A673 (cell line): Measurements from ENCODE around the gene LCMT1. TPM values are rescaled to one million over a fixed set of nuclear protein-coding genes. Genes with fewer than 3 reads are reported as not detected.
"Not testable (repeated sequence)": the region's sequence is repeated elsewhere in the genome, so short reads cannot be mapped to it uniquely, and the experiment has no call there.

Source experiments
- BruUV-seq: library from RNA; stranded (reverse); fragments of 400-500 nt; replicated peaks from 2 replicates; lab custom pipeline; 2021; lab: Mats Ljungman, UMichigan
- CTCF ChIA-PET: fragments of 300-600 bp; sonication (Branson Sonifier 250); formaldehyde crosslinking; loops from one replicate; lab custom pipeline; 2022; ENCODE audit warnings: antibody characterized with exemption; lab: Charles Lee
- POLR2A ChIA-PET: fragments of 300-600 bp; sonication (Branson Sonifier 250); formaldehyde crosslinking; loops from one replicate; lab custom pipeline; 2022; ENCODE audit warnings: antibody characterized with exemption; ENCODE audit not compliant: low non-redundant PET; lab: Charles Lee
- DNase-seq: peaks from one replicate; pipeline ENCODE4 v3.0.0-alpha.2; 2015; ENCODE audit warnings: low spot score
- H3K27ac ChIP-seq: fragments of 200-600 bp; sonication (generic); 2 replicates; pipeline ENCODE4 v1.5.1; 2016; ENCODE audit warnings: mixed run types, low read depth, mild to moderate bottlenecking, mixed read lengths, antibody characterized with exemption, low read length; ENCODE audit not compliant: poor library complexity, severe bottlenecking
- H3K27me3 ChIP-seq: fragments of 200-600 bp; sonication (generic); replicated peaks from 2 replicates; pipeline ENCODE4 v1.6.1; 2017; ENCODE audit warnings: mixed run types, low read depth, mild to moderate bottlenecking, mixed read lengths, antibody characterized with exemption, low read length; ENCODE audit not compliant: insufficient read depth, poor library complexity
- H3K36me3 ChIP-seq: fragments of 200-600 bp; sonication (generic); 2 replicates; pipeline ENCODE4 v1.6.1; 2016; ENCODE audit warnings: mixed run types, mild to moderate bottlenecking, mixed read lengths, antibody characterized with exemption, low read length; ENCODE audit not compliant: insufficient read depth, poor library complexity, severe bottlenecking
- H3K4me1 ChIP-seq: fragments of 200-600 bp; sonication (generic); 2 replicates; pipeline ENCODE4 v1.6.1; 2017; ENCODE audit warnings: mixed run types, mild to moderate bottlenecking, mixed read lengths, antibody characterized with exemption, low read length; ENCODE audit not compliant: insufficient read depth, poor library complexity, severe bottlenecking
- H3K4me3 ChIP-seq: fragments of 200-600 bp; sonication (generic); 2 replicates; pipeline ENCODE4 v1.5.1; 2016; ENCODE audit warnings: low read depth, mixed run types, mild to moderate bottlenecking, mixed read lengths, low read length; ENCODE audit not compliant: poor library complexity, severe bottlenecking
- H3K9me3 ChIP-seq: fragments of 200-600 bp; sonication (generic); 2 replicates; pipeline ENCODE4 v1.6.1; 2016; ENCODE audit warnings: mixed run types, low read depth, mild to moderate bottlenecking, mixed read lengths, antibody characterized with exemption, low read length; ENCODE audit not compliant: poor library complexity, severe bottlenecking
- CTCF ChIP-seq: fragments of 300-800, 200-600 bp; sonication (generic); conservative IDR thresholded peaks from 2 replicates; pipeline ENCODE4 v1.5.1; 2017; ENCODE audit warnings: low read depth, mild to moderate bottlenecking, antibody characterized with exemption, low read length, moderate library complexity, mixed read lengths
- EZH2 ChIP-seq: fragments of 200-600 bp; sonication (generic); IDR thresholded peaks from 2 replicates; pipeline ENCODE4 v1.6.1; 2017; ENCODE audit warnings: borderline replicate concordance, low read depth, mild to moderate bottlenecking, mixed read lengths, antibody characterized with exemption, low read length; ENCODE audit not compliant: poor library complexity, severe bottlenecking
- intact Hi-C: fragments of 100-400 bp; cut with micrococcal nuclease; formaldehyde crosslinking; loops from one replicate; pipeline ENCODE4 v1.10.0; 2022; ENCODE audit not compliant: unreplicated experiment
- total RNA-seq: library from RNA; stranded (reverse); gene quantifications from 2 replicates; pipeline ENCODE4 v1.2.3, GENCODE V29; 2021

The LCMT1 gene
- total RNA-seq, 1 experiment from 2014 or later = 56.3 TPM

DNA sequence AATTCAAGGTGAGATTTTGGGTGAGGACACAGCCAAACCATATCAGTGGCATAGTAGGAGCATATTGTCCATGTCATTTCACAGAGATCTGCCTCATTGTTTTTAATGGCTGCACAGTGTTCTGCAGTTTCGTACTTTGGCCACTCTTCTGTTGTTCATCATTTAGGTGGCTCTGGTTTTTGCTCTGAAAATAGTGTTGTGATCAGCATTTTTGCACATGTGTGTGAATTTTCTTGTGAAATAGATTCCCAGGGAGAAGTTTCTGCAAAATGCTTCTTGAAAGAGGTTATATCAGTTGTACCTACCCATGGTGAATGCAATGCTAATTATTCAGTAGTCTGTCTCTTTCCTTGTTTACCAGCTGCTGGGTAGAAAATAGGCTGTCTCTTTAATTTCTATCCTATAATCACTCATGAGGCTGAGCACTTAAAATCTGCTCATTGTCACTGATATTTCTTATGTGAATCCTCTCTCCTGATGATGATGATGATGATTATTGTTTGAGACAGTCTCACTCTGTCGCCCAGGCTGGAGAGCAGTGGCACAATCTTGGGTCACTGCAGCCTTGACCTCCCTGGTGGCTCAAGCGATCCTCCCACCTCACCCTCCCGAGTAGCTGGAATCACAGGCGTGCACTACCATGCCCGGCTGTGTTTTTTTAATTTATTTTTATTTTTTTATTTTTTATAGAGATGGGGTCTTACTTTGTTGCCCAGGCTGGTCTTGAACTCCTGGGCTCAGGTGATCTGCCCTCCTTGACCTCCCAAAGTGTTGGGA, 10.5 kb downstream of the LCMT1 start:
- intact Hi-C loops = no loop called here
- Histone ChIP-seq H3K4me1 (no peaks in the 10 kb centered on the region), H3K9me3 (no peaks in the 10 kb centered on the region), H3K27me3 (no peaks in the 10 kb centered on the region), H3K36me3 (no peaks in the 10 kb centered on the region), H3K4me3 (no peak overlapping the region), H3K27ac (no peak overlapping the region)
- no peak for TF ChIP-seq EZH2
- no peak for TF ChIP-seq CTCF
- BruUV-seq = no TSS peak
- DNase-seq = no peak
- POLR2A ChIA-PET = no interaction called here
- CTCF ChIA-PET = no interaction called here

- DNase-seq = no peak
- Histone ChIP-seq H3K27me3 (no peaks in the 10 kb centered on the region), H3K27ac (no peak overlapping the region), H3K36me3 (no peaks in the 10 kb centered on the region), H3K4me3 (no peak overlapping the region), H3K4me1 (no peaks in the 10 kb centered on the region), H3K9me3 (no peaks in the 10 kb centered on the region)
- no TSS peak for BruUV-seq
- intact Hi-C loops = no loop called here
- TF ChIP-seq EZH2 (no peak), CTCF (no peak)
- CTCF ChIA-PET = no interaction called here
- POLR2A ChIA-PET = no interaction called here
Observed at GRCh38 chr16:25124503-25124902, 13.0 kb downstream of the LCMT1 start.

DNA sequence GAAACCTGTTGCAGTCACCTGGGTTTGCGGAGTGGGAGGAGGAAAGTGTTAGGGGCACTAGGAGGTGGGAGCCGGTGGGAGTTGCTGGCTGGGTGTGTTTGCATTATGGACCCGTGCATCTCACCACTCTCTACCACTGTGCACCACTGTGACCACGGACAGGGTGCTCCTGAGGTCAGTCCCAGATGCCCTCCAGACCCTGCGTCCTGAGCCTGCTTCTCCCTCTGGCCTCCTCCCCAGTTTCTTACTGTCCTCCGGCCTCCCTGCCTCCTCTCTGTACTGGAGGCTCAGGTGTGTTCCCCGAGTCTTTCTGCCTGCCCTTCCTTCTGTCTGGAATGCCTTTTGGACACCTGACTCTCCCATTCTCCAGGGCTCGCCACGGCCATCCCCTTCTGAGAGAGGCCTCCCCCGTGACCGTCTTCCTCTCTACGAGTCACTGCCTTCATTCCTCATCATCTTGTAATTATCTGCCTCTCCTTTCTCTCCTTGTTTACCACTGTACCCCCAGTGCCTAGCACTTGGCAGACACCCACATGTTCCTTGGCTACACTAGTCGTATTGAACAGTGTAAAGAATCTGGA, 14.6 kb downstream of the LCMT1 start:
- H3K9me3 ChIP-seq, H3K27ac ChIP-seq, BruUV-seq, POLR2A ChIA-PET, CTCF ChIA-PET, H3K4me1 ChIP-seq, DNase-seq, H3K27me3 ChIP-seq, H3K36me3 ChIP-seq, H3K4me3 ChIP-seq: not testable (repeated sequence)
- intact Hi-C loops = loop anchor here (1.0 to 2.0 kb wide), 2 partner anchors 72 to 101 kb away; no protein-coding TSS in a partner anchor
